NCI-H187 (cell line): ENCODE results near the gene CACNA2D1.
"Not testable (repeated sequence)": the region's sequence is repeated elsewhere in the genome, so short reads cannot be mapped to it uniquely, and the experiment has no call there.

Source experiments
- DNase-seq, 2 experiments: peaks; one replicate each; lab custom pipeline; 2025; lab: John Stamatoyannopoulos, UW

CACNA2D1 gene

DNA sequence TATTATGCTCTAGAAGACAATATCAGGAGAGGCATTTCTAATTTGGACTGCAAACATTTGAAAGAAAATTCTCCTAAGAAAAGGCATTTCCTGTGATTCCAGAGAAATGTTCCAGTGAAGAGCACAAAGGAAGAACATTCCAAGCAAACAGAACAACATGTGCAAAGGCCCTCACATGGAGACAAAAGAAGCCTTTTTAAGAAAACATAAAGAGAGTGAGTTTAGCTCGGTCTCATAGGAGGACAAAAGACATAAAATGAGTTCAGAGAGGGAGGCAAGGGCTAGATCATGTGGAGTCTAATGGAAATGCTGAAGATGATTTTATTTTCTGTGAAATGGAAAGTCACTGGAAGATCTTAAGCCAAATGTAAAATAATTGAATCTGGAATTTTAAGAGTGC lies 404.0 kb downstream of the CACNA2D1 start:
- no peak for DNase-seq

DNA sequence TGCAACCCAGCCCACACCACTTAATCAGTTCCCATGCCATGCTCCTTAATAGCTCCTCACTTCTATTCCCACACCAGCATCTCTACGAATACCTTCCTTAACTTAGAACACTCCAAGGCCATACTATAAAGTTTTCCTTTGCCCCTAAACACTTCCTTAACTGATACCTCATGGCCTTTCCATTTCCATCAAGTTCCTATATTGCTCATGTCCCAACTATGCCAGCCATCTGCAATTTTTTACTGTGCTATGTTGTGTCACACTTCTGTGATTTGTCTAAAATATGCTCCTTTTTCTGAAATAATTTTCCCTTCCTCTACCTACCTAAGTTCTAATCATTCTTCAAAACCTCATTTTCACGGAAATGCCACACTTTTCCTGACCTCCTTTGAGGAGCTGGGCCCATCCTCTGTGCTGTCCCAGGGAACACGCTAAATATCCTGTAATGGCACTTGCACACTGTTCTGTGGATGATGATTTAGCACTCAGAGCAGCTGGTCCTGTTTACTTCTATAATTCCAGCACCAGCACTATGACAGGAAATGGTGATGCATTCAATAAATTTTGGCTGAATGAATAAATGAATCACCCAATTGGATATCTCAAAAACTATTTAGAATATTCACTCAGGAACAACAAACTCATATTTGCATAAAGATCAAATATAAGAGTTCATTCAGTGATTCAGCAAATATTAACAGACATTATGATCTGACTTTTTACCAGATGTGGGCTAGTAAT lies 407.3 kb downstream of the CACNA2D1 start:
- DNase-seq, result no peak

DNA sequence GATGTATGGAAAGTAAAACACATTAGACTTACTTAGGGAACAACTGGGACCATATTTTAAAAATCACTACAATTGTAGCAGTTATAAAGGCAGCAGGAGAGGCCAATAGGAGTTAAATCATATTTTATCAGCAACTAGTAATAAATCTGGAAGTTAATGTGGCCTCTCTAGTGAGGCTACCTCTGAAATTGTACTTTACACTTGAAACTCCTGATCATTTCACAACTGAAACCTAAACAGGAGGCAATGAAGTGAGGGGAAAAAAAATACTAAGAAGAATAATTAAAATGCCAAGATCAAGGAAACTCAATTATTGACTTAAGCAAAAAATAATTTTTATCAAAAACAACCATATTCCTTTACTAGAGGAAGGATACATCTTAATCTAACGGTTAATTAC lies 408.1 kb downstream of the CACNA2D1 start:
- no peak for DNase-seq

DNA sequence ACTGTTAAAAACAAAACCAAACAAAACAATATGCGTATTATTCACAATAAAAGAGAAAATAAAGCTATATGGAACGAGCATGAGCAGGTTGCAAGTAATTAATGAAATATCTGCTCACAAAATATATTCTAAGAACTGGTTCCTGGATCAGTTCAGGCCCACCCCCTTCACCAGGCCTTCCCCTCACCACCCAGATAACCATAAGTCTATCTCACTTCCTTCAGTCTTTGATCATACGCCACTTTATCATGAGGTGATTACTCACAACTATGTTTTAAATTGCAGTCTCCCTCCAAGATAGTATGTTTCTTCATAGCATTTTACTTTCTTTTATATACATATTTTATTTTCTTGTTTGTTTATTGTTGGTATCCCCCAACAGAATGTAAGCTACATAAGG lies 410.7 kb downstream of the CACNA2D1 start:
- DNase-seq, result no peak

DNA sequence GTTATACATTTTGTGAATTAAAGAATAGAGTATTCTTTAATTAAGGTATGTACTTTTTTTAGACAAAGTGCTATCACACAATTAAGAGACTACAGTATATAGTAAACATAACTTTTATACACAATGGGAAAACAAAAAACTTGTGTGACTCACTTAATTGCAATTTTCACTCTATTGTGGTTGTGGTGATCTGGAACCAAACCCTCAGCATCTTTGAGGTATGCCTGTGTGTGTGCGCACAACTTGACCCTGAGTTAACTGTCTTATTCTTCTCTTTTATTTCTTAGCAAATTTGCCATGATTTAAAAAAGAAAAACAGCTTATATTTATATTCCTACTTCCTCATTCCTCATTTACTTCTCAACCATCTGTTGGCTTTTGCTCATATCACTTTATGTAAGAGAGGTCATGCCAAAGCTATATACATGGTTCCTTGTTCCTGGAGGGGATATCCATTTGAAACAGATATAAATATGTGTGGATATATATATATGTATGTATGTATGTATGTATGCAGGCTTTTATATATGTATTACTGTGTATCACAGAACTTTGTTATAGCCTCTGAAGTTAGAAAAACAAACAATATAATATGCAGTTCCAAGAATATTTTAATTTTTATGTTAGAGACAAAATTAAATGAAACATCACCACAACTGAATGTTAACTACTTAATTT lies 414.2 kb downstream of the CACNA2D1 start:
- DNase-seq, result no peak

DNA sequence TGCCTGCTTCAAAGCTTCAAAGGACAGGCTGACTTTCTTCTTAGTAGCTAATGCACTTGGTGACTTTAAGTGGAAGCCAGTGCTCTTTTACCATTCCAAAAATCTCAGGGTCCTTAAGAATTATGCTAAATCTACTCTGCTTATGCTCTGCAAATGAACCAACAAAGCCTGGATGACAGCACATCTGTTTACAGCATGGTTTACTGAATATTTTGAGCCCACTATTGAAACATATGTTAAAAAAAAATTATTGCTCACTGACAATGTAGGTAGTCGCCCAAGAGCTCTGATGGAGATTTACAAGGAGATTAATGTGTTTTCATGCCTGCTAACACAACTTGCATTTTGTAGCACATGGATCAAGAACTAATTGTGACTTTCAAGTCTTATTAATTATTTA lies 415.5 kb downstream of the CACNA2D1 start:
- no peak for DNase-seq

DNA sequence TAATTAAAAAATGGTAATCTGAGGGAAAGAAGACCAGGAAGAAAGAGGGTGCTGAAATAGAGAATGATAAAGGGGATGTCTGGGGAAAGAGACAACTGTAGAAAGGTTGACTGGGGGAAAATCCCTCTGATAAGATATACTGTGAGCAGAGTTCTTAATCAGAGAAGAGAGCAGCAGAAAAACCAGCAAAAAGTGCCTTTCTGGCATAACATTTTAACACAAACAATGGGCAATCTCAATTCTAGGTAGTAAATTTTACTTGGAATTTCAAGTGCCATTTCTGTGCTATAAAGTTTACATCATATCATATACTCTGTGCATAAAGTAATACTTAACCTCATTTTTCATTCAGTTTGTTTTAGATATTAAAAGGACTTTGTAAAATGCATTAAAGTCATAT lies 421.9 kb downstream of the CACNA2D1 start:
- no peak for DNase-seq

DNA sequence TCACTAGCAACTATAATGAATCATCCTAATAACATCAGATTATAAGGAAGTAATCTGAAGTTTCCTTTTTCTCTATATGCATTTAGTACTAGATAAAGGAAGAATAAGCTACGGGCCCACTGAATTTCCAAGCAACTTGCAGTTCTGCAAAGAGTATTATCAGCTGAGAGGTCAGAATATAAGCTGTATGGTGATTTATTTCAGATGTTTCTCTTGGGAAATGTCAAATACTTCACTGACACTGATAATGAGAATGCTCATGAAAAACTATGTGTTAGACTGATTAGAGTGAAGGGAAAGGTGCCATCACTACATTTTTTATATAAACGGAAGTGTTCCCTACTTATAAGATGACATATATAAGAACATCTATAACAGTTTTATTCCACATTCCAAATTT lies 422.5 kb downstream of the CACNA2D1 start:
- no peak for DNase-seq

DNA sequence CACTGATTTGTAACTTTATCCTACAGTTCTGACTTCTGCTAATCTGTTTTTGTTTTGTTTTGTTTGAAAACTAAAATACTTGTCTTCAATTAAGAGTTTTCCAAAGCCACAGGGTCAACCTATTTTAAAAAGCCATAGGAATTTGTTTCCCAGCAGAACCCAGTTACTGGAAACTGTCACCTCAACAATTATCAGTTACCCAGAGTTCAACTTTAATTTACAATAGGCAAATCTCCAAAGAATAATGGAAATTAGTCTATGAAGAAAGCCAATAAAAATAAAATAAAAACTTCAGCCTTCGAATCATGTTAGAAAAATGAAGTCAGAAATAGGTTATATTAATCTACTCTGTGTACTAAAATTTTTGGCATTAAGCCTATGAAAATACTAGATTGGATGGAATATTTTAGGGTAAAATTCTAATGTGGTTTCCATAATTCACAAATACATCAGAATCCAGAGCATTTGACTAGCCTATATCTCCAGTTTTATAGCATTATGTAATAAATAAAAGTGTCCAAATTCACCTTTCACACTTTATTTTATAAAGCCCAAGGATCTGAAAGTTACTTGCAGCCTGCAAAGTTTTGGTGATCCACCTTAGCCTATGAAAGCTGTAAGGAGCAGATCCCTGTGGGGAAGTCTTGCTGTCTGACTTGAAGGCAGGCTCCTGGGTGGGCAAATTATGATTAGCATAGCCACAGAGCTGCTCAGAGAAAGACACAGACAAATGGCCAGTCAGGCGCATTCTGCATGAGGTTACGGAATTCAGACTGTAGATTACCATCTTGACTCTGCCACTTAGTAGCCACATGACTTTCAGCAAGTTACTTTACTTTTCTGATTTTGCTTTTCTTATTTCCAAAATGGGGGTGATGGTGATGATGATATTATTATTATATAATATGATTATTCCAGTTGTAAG lies 423.8 kb downstream of the CACNA2D1 start:
- no peak for DNase-seq

DNA sequence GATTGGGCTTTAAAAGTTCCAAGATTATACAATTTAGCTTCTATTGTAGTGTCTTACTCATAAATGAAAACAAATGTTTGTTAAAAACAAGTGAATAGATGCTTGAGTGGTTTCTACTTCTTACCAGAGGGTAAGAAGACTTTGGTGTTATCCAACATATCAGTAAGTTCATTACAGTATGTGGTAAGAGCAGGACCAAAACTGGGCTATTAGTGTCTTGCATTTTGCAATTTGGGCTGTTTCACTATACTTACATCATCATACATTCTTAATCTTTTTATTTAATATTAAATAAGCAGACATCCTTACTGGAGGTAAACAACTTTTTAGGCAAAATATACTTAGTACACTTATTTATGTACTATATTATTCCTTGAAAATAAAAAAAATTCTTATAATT lies 425.4 kb downstream of the CACNA2D1 start:
- DNase-seq, result no peak

DNA sequence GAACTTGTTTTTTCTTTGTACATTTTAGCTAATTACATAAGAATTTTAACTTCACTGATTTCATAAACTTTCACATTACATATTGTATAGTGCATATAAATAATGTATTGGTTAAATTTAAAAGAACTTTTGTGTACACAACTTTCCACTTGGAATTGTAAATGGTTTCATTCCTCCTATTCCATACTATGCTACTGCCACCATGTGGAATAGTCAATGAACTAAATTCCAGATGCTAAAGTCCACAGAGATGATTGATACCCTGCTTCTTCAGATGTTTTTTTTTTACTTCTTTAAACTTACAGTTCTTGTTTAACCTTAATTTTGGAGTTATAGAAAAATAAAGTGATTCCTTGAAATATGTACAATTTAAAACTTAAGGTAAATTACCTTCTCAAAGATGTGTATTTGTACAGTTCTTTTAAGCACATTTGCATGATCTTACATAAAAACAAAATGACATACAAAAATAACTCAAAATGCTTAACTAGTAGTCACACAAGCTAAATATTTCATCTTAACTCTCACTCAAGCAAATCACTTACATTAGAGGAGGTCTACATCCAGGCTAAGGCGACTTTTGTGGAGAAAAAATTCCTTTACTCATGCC lies 426.1 kb downstream of the CACNA2D1 start:
- no peak for DNase-seq

DNA sequence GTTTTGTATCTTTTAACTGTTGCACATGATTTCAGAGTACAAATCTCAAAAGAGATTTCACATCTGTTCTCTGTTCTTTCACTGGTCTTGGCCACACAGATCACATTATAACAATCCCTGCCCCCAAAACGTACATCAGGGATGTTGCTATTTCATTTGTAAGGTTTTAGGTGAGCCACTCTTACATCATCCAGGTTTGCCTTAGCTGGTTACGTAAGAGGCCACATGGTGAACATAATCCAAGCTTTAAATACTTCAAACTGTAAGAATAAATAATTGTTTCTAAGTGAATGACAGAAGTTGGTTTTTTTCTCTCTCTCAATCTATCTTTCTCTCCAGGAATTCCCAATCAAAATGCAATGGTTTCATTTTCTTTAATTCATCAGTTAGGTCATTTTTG lies 427.8 kb downstream of the CACNA2D1 start:
- DNase-seq, result no peak

DNA sequence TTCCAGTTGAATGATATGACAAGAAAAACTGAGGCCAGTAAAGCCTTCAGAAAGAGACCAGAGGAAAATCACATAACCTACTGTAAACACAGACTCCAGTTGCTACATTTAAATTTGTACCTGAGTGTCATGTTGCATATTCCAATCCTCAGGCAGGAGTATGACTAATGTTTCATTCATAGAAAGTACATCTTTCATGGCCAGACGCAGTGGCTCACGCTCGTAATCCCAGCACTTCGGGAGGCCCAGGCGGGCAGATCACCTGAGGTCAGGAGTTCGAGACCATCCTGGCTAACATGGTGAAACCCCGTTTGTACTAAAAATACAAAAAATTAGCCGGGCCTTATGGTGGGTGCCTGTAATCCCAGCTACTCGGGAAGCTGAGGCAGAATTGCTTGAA lies 429.0 kb downstream of the CACNA2D1 start:
- DNase-seq, result not testable (repeated sequence)

DNA sequence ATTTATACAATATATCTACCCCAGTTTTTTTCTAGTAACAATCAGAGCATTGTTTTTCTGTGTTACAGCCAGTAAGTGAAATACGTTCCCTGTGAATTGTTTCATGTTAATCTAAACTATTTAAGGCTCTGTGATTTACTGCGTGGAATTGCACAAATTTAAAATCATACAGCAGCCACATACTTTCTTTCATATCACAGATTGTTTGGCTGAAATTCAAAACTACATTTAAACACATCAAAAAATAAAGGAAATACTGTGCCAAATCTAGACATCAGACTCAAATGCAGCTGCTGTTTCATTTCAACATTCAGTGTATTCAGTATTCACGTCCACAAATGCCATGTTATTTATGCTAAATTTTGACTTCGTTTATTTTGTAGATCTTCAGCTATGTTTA lies 431.1 kb downstream of the CACNA2D1 start:
- no peak for DNase-seq

DNA sequence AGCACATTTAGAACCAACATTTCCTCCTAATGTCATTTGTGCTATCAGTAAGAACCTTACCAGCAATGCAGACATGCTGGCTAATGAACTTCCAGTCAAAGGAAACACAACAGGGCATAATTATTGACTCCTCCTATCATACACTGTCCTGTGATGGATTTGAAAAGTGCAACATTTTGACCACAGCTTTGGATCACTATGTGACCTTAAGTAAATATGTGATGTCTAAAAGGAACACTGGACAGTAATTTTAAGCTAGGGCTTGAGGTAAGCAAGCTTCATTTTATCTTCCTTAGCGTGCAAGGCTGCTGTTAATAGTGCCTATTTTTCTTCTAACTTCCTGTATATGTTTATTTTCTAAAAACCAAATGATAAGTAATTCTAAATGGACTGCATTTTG lies 433.2 kb downstream of the CACNA2D1 start:
- DNase-seq, result no peak

DNA sequence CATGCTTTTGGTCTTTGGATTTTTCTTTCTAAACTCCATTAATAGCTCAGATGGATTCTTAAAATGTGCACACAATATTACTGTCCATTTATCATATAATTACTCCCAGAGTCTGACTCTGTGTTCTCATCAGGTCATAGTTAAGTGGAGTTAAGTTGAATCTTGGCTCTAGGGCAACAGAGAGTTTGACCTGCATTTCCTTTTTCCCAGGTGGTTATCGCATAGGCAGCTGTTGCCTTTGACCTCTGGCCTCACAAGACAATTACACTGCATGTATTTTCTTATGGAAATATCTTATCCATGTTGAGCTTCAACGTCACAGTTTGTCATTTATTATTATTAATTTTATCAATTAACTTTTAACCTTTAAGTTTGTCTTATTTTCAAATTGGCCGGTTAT lies 436.3 kb downstream of the CACNA2D1 start:
- no peak for DNase-seq

DNA sequence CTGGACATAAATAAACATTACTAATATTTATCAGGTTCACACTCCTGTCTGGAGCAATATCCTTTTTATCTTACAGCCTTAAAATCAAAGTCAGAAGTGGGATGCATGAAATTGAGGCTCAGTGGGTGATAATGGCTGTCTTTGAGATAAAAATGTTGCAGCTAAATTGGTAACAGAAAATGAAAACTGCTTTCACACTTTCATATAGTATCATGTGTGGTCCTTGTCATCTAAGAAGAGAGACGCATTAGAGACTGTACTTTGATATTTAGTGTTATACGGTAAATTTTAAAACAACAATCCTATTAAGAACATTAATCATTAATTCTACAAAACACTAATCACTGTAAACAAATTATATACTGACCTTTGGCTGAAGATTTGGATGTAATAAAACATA lies 438.5 kb downstream of the CACNA2D1 start:
- DNase-seq, result no peak

DNA sequence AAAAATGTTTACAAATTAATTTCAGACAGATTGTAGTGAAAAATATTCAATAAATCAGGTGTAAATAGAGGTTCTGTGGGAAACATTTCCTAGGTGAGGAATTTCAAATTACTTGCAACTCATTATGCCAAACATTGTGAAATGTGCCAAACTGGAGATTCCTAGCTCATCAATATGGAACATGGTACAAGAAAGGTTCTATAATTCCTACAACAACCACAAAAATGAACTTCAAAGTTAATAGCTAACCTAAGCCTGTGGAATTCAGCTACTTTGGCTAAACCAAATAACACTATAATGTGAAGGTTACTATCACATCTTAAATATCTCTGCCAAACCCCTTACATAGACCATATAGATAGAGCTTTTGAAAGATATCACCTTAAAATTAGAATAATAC lies 450.4 kb downstream of the CACNA2D1 start:
- no peak for DNase-seq

DNA sequence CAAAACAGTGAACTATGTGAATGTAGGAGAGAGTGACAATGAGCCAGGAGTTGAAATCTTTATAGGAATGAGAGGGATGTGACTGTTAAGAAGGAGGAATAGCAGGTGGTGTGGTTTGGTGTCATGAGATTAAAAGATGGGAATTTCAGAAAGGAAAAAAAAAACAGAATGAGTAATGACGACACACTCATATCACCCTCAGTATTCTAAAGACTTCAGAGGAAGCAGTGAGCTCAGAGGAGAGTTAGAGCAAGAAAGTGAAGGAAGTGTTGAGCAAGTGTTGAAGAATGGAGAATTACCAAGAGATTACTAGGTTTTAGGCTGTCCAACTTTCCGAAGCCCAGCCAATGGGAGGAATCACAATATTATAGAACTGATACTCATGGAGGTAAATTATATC lies 453.2 kb downstream of the CACNA2D1 start:
- no peak for DNase-seq

DNA sequence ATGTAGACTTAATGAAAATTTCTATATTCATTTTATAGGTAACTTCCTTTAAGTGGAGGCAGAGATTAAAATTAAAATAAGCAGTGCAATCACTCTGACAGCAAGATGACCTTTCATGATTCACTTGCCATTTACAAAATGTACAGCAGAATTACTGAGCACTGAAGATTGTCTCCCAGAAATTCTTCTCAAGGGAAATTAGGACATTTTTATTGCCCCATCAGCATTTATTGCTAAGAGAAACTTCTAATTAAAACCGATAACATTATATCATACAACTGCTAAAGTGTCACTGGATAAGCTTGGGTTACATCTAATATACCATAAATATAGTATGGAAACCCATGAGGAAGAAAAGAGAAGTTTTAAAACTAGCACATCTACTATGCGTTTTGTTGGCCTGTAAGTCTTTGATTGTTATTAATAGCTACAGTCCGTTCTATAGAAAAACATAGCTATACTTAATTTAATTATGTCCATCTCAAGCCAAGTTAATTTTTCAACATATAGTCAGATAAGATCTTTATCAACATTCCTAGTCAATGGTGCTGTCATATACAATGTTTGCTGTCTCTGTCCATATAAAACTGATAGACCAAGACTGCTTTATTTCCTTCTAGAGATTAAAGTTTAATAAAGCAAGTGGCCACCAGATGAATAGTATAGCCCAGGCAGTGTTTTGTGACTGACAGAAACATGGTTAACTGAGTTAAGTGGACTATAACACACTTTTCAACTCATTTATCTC lies 456.7 kb downstream of the CACNA2D1 start:
- DNase-seq, result no peak

DNA sequence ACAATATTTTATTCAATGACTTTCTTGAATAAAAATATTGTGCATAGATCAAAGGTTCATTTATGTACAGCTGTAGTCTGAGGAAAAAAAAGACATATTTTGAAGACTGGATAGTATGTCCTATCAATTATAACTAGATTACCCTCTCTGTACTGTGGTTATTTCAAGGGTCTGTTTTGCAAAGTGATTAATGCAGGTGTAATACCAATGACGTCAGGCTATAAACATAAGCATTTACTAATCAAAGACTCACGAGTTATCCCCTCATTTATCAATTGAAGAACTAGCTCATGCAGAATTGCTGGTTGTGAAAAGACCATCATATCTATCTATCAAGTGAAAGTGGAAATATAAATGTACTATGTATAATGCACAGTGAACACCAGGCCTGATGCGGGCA lies 460.2 kb downstream of the CACNA2D1 start:
- DNase-seq, result no peak

DNA sequence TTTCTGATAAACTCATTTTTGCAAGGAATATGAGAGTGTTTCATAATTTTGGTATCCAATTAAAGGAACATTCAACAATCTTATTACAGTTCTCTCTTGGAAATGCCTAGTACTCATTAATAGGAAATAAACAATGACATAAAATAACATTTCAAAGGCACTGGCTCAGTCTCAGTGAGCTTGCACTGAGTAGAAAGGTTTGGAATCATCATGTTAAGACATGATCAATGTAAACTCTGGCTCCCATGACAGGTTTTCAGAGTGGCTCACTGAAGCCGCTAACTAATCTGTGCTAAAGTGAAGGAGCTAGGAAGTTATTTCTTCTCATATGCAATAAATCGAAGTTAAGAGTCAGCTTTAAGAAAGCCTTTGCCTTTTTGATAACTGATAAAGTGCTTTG lies 470.5 kb downstream of the CACNA2D1 start:
- DNase-seq, result no peak
